ENCODE results near the gene ISOC2.

DNA sequence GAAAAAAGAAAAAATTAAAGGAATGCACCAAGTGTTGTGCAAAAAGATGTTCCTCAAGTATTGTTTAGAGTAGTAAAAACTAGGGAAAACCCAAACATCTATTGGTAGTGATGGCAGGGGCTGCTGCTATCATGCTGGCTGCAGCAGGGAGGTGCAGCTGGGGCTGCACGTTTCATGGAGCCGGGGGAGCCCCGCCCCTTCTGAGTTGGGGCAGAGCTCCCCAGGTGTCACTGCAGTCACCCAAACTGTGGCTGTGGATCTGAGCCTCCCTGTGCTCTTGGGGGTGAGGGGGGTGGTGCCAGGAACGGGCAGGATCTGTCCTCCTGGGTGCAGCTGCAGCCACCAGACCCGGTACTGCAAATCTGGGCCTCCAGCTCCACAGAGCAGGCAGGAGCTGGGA is 42.3 kb downstream of the ISOC2 start:
- TF ChIP-seq POLR2A (IDR thresholded peaks at IDR 0.05; ENCODE audit: low read length) = no peak
- no peak for TF ChIP-seq GATA1 (IDR thresholded peaks at IDR 0.05; ENCODE audit: low read depth, low read length)

All from erythroblast (primary cell).